HepG2 (cell line): ENCODE data around the gene KSR1. TPM values are rescaled to one million over a fixed set of nuclear protein-coding genes. Genes with fewer than 3 reads are reported as not detected.

Source experiments
- ATAC-seq: fragments of 200-7000 bp; cut with Tn5 transposase; 3 replicates; pipeline ENCODE4 v1.9.1; 2020; ENCODE audit warnings: mild to moderate bottlenecking, moderate library complexity
- BruUV-seq: library from RNA; stranded (reverse); fragments of 400-500 nt; replicated peaks from 2 replicates; lab custom pipeline; 2021; lab: Mats Ljungman, UMichigan
- CTCF ChIA-PET: fragments of 300-600 bp; formaldehyde crosslinking; extraction: SDS; loops from one replicate; lab custom pipeline; 2021; ENCODE audit warnings: low total read pairs, inconsistent platforms, low intra/inter-chr PET ratio; lab: Yijun Ruan, JAX
- POLR2A ChIA-PET: fragments of 350-600 bp; sonication (Branson Sonifier 250); formaldehyde crosslinking; loops from one replicate; lab custom pipeline; 2020; ENCODE audit warnings: antibody characterized with exemption, inconsistent platforms; lab: Yijun Ruan, JAX
- DNase-seq: peaks from one replicate; pipeline ENCODE4 v3.0.0-alpha.2; 2015; ENCODE audit warnings: low spot score
- FAIRE-seq: peaks from 3 replicates; lab custom pipeline; 2011; peaks lifted over from hg19 to GRCh38; lab: Jason Lieb, UNC
- H2AFZ ChIP-seq: one replicate; pipeline ENCODE4 v1.6.1; 2011; ENCODE audit warnings: low read length, inconsistent platforms
- H3K27ac ChIP-seq: fragments of 300-600 bp; 3 replicates; pipeline ENCODE4 v1.8.0; 2011; ENCODE audit warnings: mixed run types, mild to moderate bottlenecking, mixed read lengths, low read length, inconsistent platforms; ENCODE audit not compliant: insufficient read depth; ENCODE audit errors: extremely low read length
- H3K27me3 ChIP-seq, 2 experiments: fragments of 200-600 bp in 1 of 2; 2 replicates in 1 of 2; 3 replicates in 1 of 2; pipeline versions ENCODE4 v1.6.0 to v1.8.0; 2011; ENCODE audit warnings: low read length in 2 of 2, mild to moderate bottlenecking in 2 of 2, moderate library complexity in 2 of 2, inconsistent platforms in 1 of 2; ENCODE audit not compliant: insufficient read depth in 2 of 2, control insufficient read depth in 1 of 2
- H3K36me3 ChIP-seq, 2 experiments: fragments of 200-600 bp in 1 of 2; replicated peaks in 1 of 2; 2 replicates in 1 of 2; 3 replicates in 1 of 2; pipeline versions ENCODE4 v1.5.1 to v1.8.0; 2011; ENCODE audit warnings: low read length in 2 of 2, inconsistent platforms in 1 of 2; ENCODE audit not compliant: insufficient read depth in 2 of 2, control insufficient read depth in 1 of 2
- H3K4me1 ChIP-seq: 2 replicates; pipeline ENCODE4 v1.5.1; 2012; ENCODE audit warnings: low read length, inconsistent platforms; ENCODE audit not compliant: insufficient read depth
- H3K4me2 ChIP-seq: 2 replicates; pipeline ENCODE4 v1.6.0; 2011; ENCODE audit warnings: low read depth, low read length, inconsistent platforms
- H3K4me3 ChIP-seq, 3 experiments: fragments of 200-600 bp in 1 of 3; sonication (generic), shearing (Covaris generic) in 1 of 3; replicated peaks in 1 of 3; 2 replicates each; pipeline ENCODE4 v1.5.1; 2011 to 2016; ENCODE audit warnings: low read length in 3 of 3, inconsistent platforms in 2 of 3, low read depth in 2 of 3, mild to moderate bottlenecking in 2 of 3, control low read depth in 1 of 3, mixed read lengths in 1 of 3; ENCODE audit not compliant: insufficient read depth in 1 of 3
- H3K79me2 ChIP-seq: one replicate; pipeline ENCODE4 v1.6.1; 2011; ENCODE audit warnings: low read length, inconsistent platforms; ENCODE audit not compliant: insufficient read depth
- H3K9ac ChIP-seq: 2 replicates; pipeline ENCODE4 v1.6.0; 2011; ENCODE audit warnings: mild to moderate bottlenecking, low read depth, low read length, inconsistent platforms; ENCODE audit not compliant: insufficient read depth
- H3K9me3 ChIP-seq: 2 replicates; pipeline ENCODE4 v1.5.1; 2012; ENCODE audit warnings: mild to moderate bottlenecking, low read length
- H4K20me1 ChIP-seq: 2 replicates; pipeline ENCODE4 v1.6.0; 2011; ENCODE audit warnings: inconsistent platforms, mild to moderate bottlenecking, low read length, moderate library complexity; ENCODE audit not compliant: insufficient read depth
- ZNF142 ChIP-seq: sonication (generic); formaldehyde crosslinking; IDR thresholded peaks from 2 replicates; pipeline ENCODE4 v1.4.0; 2020; ENCODE audit warnings: missing genetic modification reagents
- ZNF687 ChIP-seq: sonication (generic); formaldehyde crosslinking; IDR thresholded peaks from 2 replicates; pipeline ENCODE4 v1.5.1; 2020; ENCODE audit warnings: mild to moderate bottlenecking, missing genetic modification reagents, moderate library complexity
- ZNF747 ChIP-seq: sonication (generic); formaldehyde crosslinking; IDR thresholded peaks from 2 replicates; pipeline ENCODE4 v1.8.1; 2023; ENCODE audit warnings: missing genetic modification reagents, mild to moderate bottlenecking, borderline replicate concordance
- WGBS: methylation state at CpG from one replicate; pipeline ENCODE4 v1.1.6; 2017; ENCODE audit warnings: low lambda C conversion rate; 5-methylcytosine and 5-hydroxymethylcytosine counted together
- in situ Hi-C: cut with HindIII; loops from 2 replicates; pipeline ENCODE4 v1.10.0; 2017; ENCODE audit warnings: low pct_unique_long_range_greater_than_20kb; ENCODE audit not compliant: extremely low pct_ligation_motif_present
- intact Hi-C: fragments of 100-400 bp; cut with micrococcal nuclease; formaldehyde crosslinking; loops from one replicate; pipeline ENCODE4 v1.10.0; 2022; ENCODE audit not compliant: unreplicated experiment
- polyA plus RNA-seq, 8 experiments: library from polyadenylated mRNA; depleted of rRNA in 3 of 8; stranded (reverse) in 7 of 8; unstranded in 1 of 8; fragments of >200 nt; fragmentation: Illumina TruSeq in 4 of 8; extraction: Trizol in 4 of 8; gene quantifications; 2 replicates each; pipeline versions ENCODE4 v1.2.1 to v1.2.3, GENCODE V29; 2011 to 2016; ENCODE audit warnings: low read depth in 4 of 8, missing spikeins in 1 of 8, mixed read lengths in 1 of 8; ENCODE audit not compliant: insufficient read depth in 1 of 8
- total RNA-seq, 5 experiments: library from RNA; depleted of rRNA; stranded (reverse); fragments of >200 nt; fragmentation: Illumina TruSeq; extraction: Trizol; gene quantifications; 2 replicates each; pipeline ENCODE4 v1.2.3, GENCODE V29; 2016; ENCODE audit warnings: low read depth in 1 of 5

Gene KSR1
- total and polyA plus RNA-seq, 2 of the 13 experiments (the other 11 are each of a cell fraction or from before 2014, with no cell fraction given), result 10.1 to 16.6 TPM

- peak; percentile 73 for TF ChIP-seq ZNF687 (CRISPR knock-in tag)
- TF ChIP-seq ZNF747 (CRISPR knock-in tag), result no peak
These were observed 4.0 kb downstream of the KSR1 start (continued) for GRCh38 chr17:27460196-27460725.

GRCh38 chr17:27461192-27461859, 5.1 kb downstream of the KSR1 start:
- WGBS, result 80% methylated on average over 7 of the region's 10 CpGs
- ChIA-PET CTCF (no interaction called here), POLR2A (interaction anchor here (1.3 kb wide), 1 partner anchor 33 kb away, joined by 3 read pairs; no protein-coding TSS in a partner anchor)
- H3K4me1 ChIP-seq, result peaks cover 66% of the 10 kb centered on the region
- in situ Hi-C loops (no loop called here), intact Hi-C loops (no loop called here)
- no peaks in the 10 kb centered on the region for H4K20me1 ChIP-seq
- no peak overlapping the region for H3K4me2 ChIP-seq
- H2AFZ ChIP-seq, result no peak overlapping the region
- DNase-seq, result no peak
- peaks cover 71% of the 10 kb centered on the region for H3K79me2 ChIP-seq
- TF ChIP-seq ZNF142 (CRISPR knock-in tag), result no peak
- TF ChIP-seq, all 625 proteins: peak for 0
- Histone ChIP-seq H3K36me3 (no peaks in the 10 kb centered on the region), H3K9me3 (no peaks in the 10 kb centered on the region), H3K27me3 (no peaks in the 10 kb centered on the region; a peak in 1 of 5 replicates), H3K9ac (no peak overlapping the region), H3K27ac (peak overlapping the region; percentile 12), H3K4me3 (no peak overlapping the region)
- ATAC-seq (no peak), FAIRE-seq (no peak)
- no TSS peak for BruUV-seq
